SU-DHL-6 (cell line): Measurements from ENCODE around the gene SMOC1.

Source experiments
- H2AFZ ChIP-seq: fragments of 200-600 bp; sonication (generic); 2 replicates; pipeline ENCODE4 v1.6.1; 2014; ENCODE audit warnings: low read depth, mild to moderate bottlenecking, moderate library complexity, mixed read lengths, antibody characterized with exemption, low read length; ENCODE audit not compliant: severe bottlenecking
- H3F3A ChIP-seq: fragments of 200-600 bp; shearing (Covaris generic); 2 replicates; pipeline ENCODE4 v1.6.0; 2016; ENCODE audit warnings: antibody characterized with exemption, mild to moderate bottlenecking; ENCODE audit not compliant: insufficient read depth
- H3K27ac ChIP-seq: fragments of 200-600 bp; sonication (generic); 2 replicates; pipeline ENCODE4 v1.5.1; 2016; ENCODE audit warnings: low read depth, mild to moderate bottlenecking, low read length, moderate library complexity, mixed read lengths
- H3K27me3 ChIP-seq: fragments of 200-600 bp; sonication (generic), shearing (Covaris generic); 2 replicates; pipeline ENCODE4 v1.6.0; 2014; ENCODE audit warnings: mild to moderate bottlenecking, low read length
- H3K36me3 ChIP-seq: fragments of 200-600 bp; sonication (generic); 2 replicates; pipeline ENCODE4 v1.6.1; 2014; ENCODE audit warnings: mild to moderate bottlenecking, low read length, mixed read lengths
- H3K4me2 ChIP-seq: fragments of 300-600, 200-600 bp; shearing (Covaris generic), sonication (generic); 2 replicates; pipeline ENCODE4 v1.6.0; 2014; ENCODE audit warnings: low read length, low read depth, mild to moderate bottlenecking; ENCODE audit not compliant: poor library complexity, severe bottlenecking
- H3K4me3 ChIP-seq: fragments of 200-600 bp; sonication (generic); 2 replicates; pipeline ENCODE4 v1.5.1; 2014; ENCODE audit warnings: antibody characterized with exemption, low read length, mild to moderate bottlenecking, mixed read lengths; ENCODE audit not compliant: insufficient read depth, poor library complexity, severe bottlenecking
- H3K79me2 ChIP-seq: fragments of 200-600 bp; sonication (generic); 2 replicates; pipeline ENCODE4 v1.6.1; 2014; ENCODE audit warnings: mild to moderate bottlenecking, low read length, moderate library complexity; ENCODE audit not compliant: insufficient read depth
- H3K9ac ChIP-seq: fragments of 200-600 bp; sonication (generic); 2 replicates; pipeline ENCODE4 v1.7.0; 2014; ENCODE audit warnings: mild to moderate bottlenecking, low read length
- H3K9me2 ChIP-seq: fragments of 200-600 bp; sonication (generic); replicated peaks from 2 replicates; pipeline ENCODE4 v1.6.1; 2014; ENCODE audit warnings: low read length; ENCODE audit not compliant: insufficient read depth
- H3K9me3 ChIP-seq: fragments of 200-600 bp; sonication (generic); 2 replicates; pipeline ENCODE4 v1.6.1; 2014; ENCODE audit warnings: low read length, mixed read lengths; ENCODE audit not compliant: insufficient read depth
- H4K20me1 ChIP-seq: fragments of 200-600 bp; sonication (generic); 2 replicates; pipeline ENCODE4 v1.6.1; 2014; ENCODE audit warnings: low read depth, mild to moderate bottlenecking, antibody characterized with exemption, low read length, moderate library complexity, mixed read lengths
- EZH2phosphoT487 ChIP-seq: fragments of 200-600 bp; sonication (generic), shearing (Covaris generic); conservative IDR thresholded peaks from 2 replicates; pipeline ENCODE4 v1.6.1; 2018; ENCODE audit warnings: mild to moderate bottlenecking, antibody characterized with exemption, low read length, moderate library complexity, mixed read lengths
- TF ChIP-seq, protein P1 (sequence below): fragments of 200-600 bp; sonication (generic); IDR thresholded peaks from one replicate; pipeline ENCODE4 v1.5.1; 2017; ENCODE audit warnings: antibody characterized with exemption, mild to moderate bottlenecking, low read length, moderate library complexity; ENCODE audit not compliant: insufficient read depth, poor library complexity, severe bottlenecking

The SMOC1 gene

GRCh38 chr14:69858801-69859200 lies 20.4 kb upstream of the SMOC1 start:
- Histone ChIP-seq H3K9ac (no peak overlapping the region), H3K79me2 (no peaks in the 10 kb centered on the region), H4K20me1 (no peaks in the 10 kb centered on the region), H3K4me3 (no peak overlapping the region), H3K27me3 (no peaks in the 10 kb centered on the region), H2AFZ (no peak overlapping the region), H3K36me3 (no peaks in the 10 kb centered on the region), H3F3A (no peaks in the 10 kb centered on the region), H3K27ac (no peak overlapping the region), H3K9me3 (no peaks in the 10 kb centered on the region), H3K9me2 (no peaks in the 10 kb centered on the region), H3K4me2 (no peak overlapping the region)
- no peak for TF ChIP-seq EZH2phosphoT487
- TF ChIP-seq, protein P1, sequence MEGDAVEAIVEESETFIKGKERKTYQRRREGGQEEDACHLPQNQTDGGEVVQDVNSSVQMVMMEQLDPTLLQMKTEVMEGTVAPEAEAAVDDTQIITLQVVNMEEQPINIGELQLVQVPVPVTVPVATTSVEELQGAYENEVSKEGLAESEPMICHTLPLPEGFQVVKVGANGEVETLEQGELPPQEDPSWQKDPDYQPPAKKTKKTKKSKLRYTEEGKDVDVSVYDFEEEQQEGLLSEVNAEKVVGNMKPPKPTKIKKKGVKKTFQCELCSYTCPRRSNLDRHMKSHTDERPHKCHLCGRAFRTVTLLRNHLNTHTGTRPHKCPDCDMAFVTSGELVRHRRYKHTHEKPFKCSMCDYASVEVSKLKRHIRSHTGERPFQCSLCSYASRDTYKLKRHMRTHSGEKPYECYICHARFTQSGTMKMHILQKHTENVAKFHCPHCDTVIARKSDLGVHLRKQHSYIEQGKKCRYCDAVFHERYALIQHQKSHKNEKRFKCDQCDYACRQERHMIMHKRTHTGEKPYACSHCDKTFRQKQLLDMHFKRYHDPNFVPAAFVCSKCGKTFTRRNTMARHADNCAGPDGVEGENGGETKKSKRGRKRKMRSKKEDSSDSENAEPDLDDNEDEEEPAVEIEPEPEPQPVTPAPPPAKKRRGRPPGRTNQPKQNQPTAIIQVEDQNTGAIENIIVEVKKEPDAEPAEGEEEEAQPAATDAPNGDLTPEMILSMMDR = no peak

- H3K79me2 ChIP-seq = no peaks in the 10 kb centered on the region
- TF ChIP-seq EZH2phosphoT487 = no peak
- TF ChIP-seq, protein P1 = no peak
- H3K36me3 ChIP-seq = no peaks in the 10 kb centered on the region
- H2AFZ ChIP-seq = no peak overlapping the region
- no peaks in the 10 kb centered on the region for H3K27me3 ChIP-seq
- H3K4me2 ChIP-seq = no peak overlapping the region
- no peaks in the 10 kb centered on the region for H4K20me1 ChIP-seq
- no peaks in the 10 kb centered on the region for H3F3A ChIP-seq
- H3K27ac ChIP-seq = no peak overlapping the region
- no peak overlapping the region for H3K9ac ChIP-seq
- no peaks in the 10 kb centered on the region for H3K9me3 ChIP-seq
- H3K4me3 ChIP-seq = no peak overlapping the region
- H3K9me2 ChIP-seq = no peaks in the 10 kb centered on the region
Measured at GRCh38 chr14:69859591-69859990, 19.6 kb upstream of the SMOC1 start.

- no peak overlapping the region for H3K4me3 ChIP-seq
- no peaks in the 10 kb centered on the region for H3K27me3 ChIP-seq
- H3K27ac ChIP-seq = no peak overlapping the region
- no peaks in the 10 kb centered on the region for H3K36me3 ChIP-seq
- H3F3A ChIP-seq = no peaks in the 10 kb centered on the region
- H4K20me1 ChIP-seq = no peaks in the 10 kb centered on the region
- no peak overlapping the region for H3K4me2 ChIP-seq
- TF ChIP-seq EZH2phosphoT487 = no peak
- TF ChIP-seq, protein P1 = no peak
- no peaks in the 10 kb centered on the region for H3K79me2 ChIP-seq
- no peaks in the 10 kb centered on the region for H3K9me2 ChIP-seq
- H3K9ac ChIP-seq = no peak overlapping the region
- no peak overlapping the region for H2AFZ ChIP-seq
- H3K9me3 ChIP-seq = no peaks in the 10 kb centered on the region
Measured at GRCh38 chr14:69860221-69860620, 19.0 kb upstream of the SMOC1 start.
